WTC11 (cell line): Measurements from ENCODE around the gene SP9. TPM values are rescaled to one million over a fixed set of nuclear protein-coding genes. Genes with fewer than 3 reads are reported as not detected.

ENCODE experiments used
- ATAC-seq: fragments of 200-7000 bp; cut with Tn5 transposase; 2 replicates; pipeline ENCODE4 v1.10.0; 2021; ENCODE audit warnings: mild to moderate bottlenecking, moderate library complexity
- CTCF ChIA-PET: fragments of 300-600 bp; sonication (Branson Sonifier 250); formaldehyde crosslinking; loops from one replicate; lab custom pipeline; 2021; ENCODE audit warnings: antibody characterized with exemption; lab: Charles Lee
- POLR2A ChIA-PET: fragments of 350-600 bp; sonication (Branson Sonifier 250); formaldehyde crosslinking; loops from one replicate; lab custom pipeline; 2021; ENCODE audit warnings: antibody characterized with exemption; lab: Charles Lee
- DNase-seq: peaks from one replicate; pipeline ENCODE4 v3.0.0; 2021; ENCODE audit warnings: low spot score
- H3K27ac Mint-ChIP-seq: 2 replicates; pipeline ENCODE4 v1.8.0; 2021; ENCODE audit warnings: mixed read lengths
- H3K27me3 Mint-ChIP-seq: 2 replicates; pipeline ENCODE4 v1.8.0; 2021; ENCODE audit warnings: low read depth, mild to moderate bottlenecking, moderate library complexity, mixed read lengths
- H3K36me3 Mint-ChIP-seq: 2 replicates; pipeline ENCODE4 v1.8.0; 2021; ENCODE audit warnings: mixed read lengths
- H3K4me1 Mint-ChIP-seq: 2 replicates; pipeline ENCODE4 v1.8.0; 2022; ENCODE audit warnings: mixed read lengths
- H3K4me3 Mint-ChIP-seq: 2 replicates; pipeline ENCODE4 v1.8.0; 2021; ENCODE audit warnings: mild to moderate bottlenecking, moderate library complexity, mixed read lengths
- H3K9me3 Mint-ChIP-seq: 2 replicates; pipeline ENCODE4 v1.8.0; 2021; ENCODE audit warnings: mixed read lengths
- ARID4B ChIP-seq: sonication (generic); formaldehyde crosslinking; IDR thresholded peaks from 2 replicates; pipeline ENCODE4 v1.8.0; 2023; ENCODE audit warnings: missing genetic modification reagents, mild to moderate bottlenecking, borderline replicate concordance
- ATF1 ChIP-seq: sonication (generic); formaldehyde crosslinking; IDR thresholded peaks from 2 replicates; pipeline ENCODE4 v1.8.1; 2023; ENCODE audit warnings: mild to moderate bottlenecking, moderate library complexity, missing genetic modification reagents
- CBFB ChIP-seq: sonication (generic); formaldehyde crosslinking; IDR thresholded peaks from 2 replicates; pipeline ENCODE4 v1.8.1; 2022; ENCODE audit warnings: mild to moderate bottlenecking, low read depth, missing genetic modification reagents
- EMX1 ChIP-seq: fragments of 250-450 bp; sonication (Bioruptor Pico); IDR thresholded peaks from 2 replicates; pipeline ENCODE4 v1.8.0; 2021; ENCODE audit warnings: mild to moderate bottlenecking
- FOXJ3 ChIP-seq: sonication (generic); formaldehyde crosslinking; IDR thresholded peaks from 2 replicates; pipeline ENCODE4 v1.9.0; 2021; ENCODE audit warnings: missing genetic modification reagents, mild to moderate bottlenecking, borderline replicate concordance
- IRF1 ChIP-seq: sonication (generic); formaldehyde crosslinking; IDR thresholded peaks from 2 replicates; pipeline ENCODE4 v1.8.0; 2023; ENCODE audit warnings: missing genetic modification reagents
- MAX ChIP-seq: sonication (generic); formaldehyde crosslinking; IDR thresholded peaks from 2 replicates; pipeline ENCODE4 v1.8.0; 2022; ENCODE audit warnings: mild to moderate bottlenecking, missing genetic modification reagents
- NR3C1 ChIP-seq: sonication (generic); formaldehyde crosslinking; conservative IDR thresholded peaks from 2 replicates; pipeline ENCODE4 v1.8.1; 2023; ENCODE audit warnings: low read depth, mild to moderate bottlenecking, missing genetic modification reagents
- RORB ChIP-seq: fragments of 250-450 bp; sonication (Bioruptor Pico); IDR thresholded peaks from 2 replicates; pipeline ENCODE4 v1.9.0; 2021; ENCODE audit warnings: mild to moderate bottlenecking
- SP1 ChIP-seq: sonication (generic); formaldehyde crosslinking; conservative IDR thresholded peaks from 2 replicates; pipeline ENCODE4 v1.8.1; 2022; ENCODE audit warnings: missing genetic modification reagents
- ZNF232 ChIP-seq: sonication (generic); formaldehyde crosslinking; IDR thresholded peaks from 2 replicates; pipeline ENCODE4 v1.8.0; 2022; ENCODE audit warnings: mild to moderate bottlenecking, missing genetic modification reagents
- ZNF416 ChIP-seq: fragments of 250-450 bp; sonication (Bioruptor Pico); IDR thresholded peaks from 2 replicates; pipeline ENCODE4 v1.9.0; 2021; ENCODE audit warnings: mild to moderate bottlenecking, inconsistent platforms
- total RNA-seq: library from RNA; stranded (reverse); gene quantifications from 3 replicates; pipeline ENCODE4 v1.2.3, GENCODE V29; 2021
- TF ChIP-seq, protein P1 (sequence below): sonication (generic); formaldehyde crosslinking; IDR thresholded peaks from 2 replicates; pipeline ENCODE4 v1.8.0; 2022; ENCODE audit warnings: missing genetic modification reagents
- TF ChIP-seq, protein P2 (sequence below): sonication (generic); formaldehyde crosslinking; IDR thresholded peaks from 2 replicates; pipeline ENCODE4 v1.8.1; 2022; ENCODE audit warnings: low read depth, missing genetic modification reagents, borderline replicate concordance

SP9 gene
- total RNA-seq, 1 experiment from 2014 or later = not detected

GRCh38 chr2:174322746-174323145, 12.0 kb upstream of the SP9 start:
- no peak for ATAC-seq
- CTCF ChIA-PET = interaction anchor here (0.6 kb wide), 1 partner anchor 165 kb away, joined by 4 read pairs; no protein-coding TSS in a partner anchor
- H3K4me1 Mint-ChIP-seq = peaks cover 19% of the 10 kb centered on the region
- no peak overlapping the region for H3K4me3 Mint-ChIP-seq
- H3K27ac Mint-ChIP-seq = no peak overlapping the region
- no peak for TF ChIP-seq MAX (CRISPR knock-in tag)
- no peak for TF ChIP-seq ARID4B
- TF ChIP-seq, protein P1, sequence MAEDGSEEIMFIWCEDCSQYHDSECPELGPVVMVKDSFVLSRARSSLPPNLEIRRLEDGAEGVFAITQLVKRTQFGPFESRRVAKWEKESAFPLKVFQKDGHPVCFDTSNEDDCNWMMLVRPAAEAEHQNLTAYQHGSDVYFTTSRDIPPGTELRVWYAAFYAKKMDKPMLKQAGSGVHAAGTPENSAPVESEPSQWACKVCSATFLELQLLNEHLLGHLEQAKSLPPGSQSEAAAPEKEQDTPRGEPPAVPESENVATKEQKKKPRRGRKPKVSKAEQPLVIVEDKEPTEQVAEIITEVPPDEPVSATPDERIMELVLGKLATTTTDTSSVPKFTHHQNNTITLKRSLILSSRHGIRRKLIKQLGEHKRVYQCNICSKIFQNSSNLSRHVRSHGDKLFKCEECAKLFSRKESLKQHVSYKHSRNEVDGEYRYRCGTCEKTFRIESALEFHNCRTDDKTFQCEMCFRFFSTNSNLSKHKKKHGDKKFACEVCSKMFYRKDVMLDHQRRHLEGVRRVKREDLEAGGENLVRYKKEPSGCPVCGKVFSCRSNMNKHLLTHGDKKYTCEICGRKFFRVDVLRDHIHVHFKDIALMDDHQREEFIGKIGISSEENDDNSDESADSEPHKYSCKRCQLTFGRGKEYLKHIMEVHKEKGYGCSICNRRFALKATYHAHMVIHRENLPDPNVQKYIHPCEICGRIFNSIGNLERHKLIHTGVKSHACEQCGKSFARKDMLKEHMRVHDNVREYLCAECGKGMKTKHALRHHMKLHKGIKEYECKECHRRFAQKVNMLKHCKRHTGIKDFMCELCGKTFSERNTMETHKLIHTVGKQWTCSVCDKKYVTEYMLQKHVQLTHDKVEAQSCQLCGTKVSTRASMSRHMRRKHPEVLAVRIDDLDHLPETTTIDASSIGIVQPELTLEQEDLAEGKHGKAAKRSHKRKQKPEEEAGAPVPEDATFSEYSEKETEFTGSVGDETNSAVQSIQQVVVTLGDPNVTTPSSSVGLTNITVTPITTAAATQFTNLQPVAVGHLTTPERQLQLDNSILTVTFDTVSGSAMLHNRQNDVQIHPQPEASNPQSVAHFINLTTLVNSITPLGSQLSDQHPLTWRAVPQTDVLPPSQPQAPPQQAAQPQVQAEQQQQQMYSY (CRISPR knock-in tag) = no peak
- TF ChIP-seq EMX1 (CRISPR knock-in tag) = no peak
- TF ChIP-seq, protein P2, sequence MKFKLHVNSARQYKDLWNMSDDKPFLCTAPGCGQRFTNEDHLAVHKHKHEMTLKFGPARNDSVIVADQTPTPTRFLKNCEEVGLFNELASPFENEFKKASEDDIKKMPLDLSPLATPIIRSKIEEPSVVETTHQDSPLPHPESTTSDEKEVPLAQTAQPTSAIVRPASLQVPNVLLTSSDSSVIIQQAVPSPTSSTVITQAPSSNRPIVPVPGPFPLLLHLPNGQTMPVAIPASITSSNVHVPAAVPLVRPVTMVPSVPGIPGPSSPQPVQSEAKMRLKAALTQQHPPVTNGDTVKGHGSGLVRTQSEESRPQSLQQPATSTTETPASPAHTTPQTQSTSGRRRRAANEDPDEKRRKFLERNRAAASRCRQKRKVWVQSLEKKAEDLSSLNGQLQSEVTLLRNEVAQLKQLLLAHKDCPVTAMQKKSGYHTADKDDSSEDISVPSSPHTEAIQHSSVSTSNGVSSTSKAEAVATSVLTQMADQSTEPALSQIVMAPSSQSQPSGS = no peak
- no peak for TF ChIP-seq RORB (CRISPR knock-in tag)
- no peak for TF ChIP-seq FOXJ3 (CRISPR knock-in tag)
- no peak for TF ChIP-seq SP1 (CRISPR knock-in tag)
- TF ChIP-seq ZNF416 = no peak
- no peak for TF ChIP-seq CBFB
- POLR2A ChIA-PET = no interaction called here
- no peaks in the 10 kb centered on the region for H3K9me3 Mint-ChIP-seq
- no peak for DNase-seq
- peaks cover 55% of the 10 kb centered on the region for H3K27me3 Mint-ChIP-seq
- no peaks in the 10 kb centered on the region for H3K36me3 Mint-ChIP-seq

GRCh38 chr2:174324530-174324929, 10.2 kb upstream of the SP9 start:
- peaks cover 72% of the 10 kb centered on the region for H3K27me3 Mint-ChIP-seq
- ChIA-PET CTCF (interaction anchor here (1.5 to 5.5 kb wide), 3 partner anchors 16 to 178 kb away, joined by 4 to 56 read pairs (median 7); no protein-coding TSS in a partner anchor), POLR2A (interaction anchor here (1.1 kb wide), 1 partner anchor 16 kb away, joined by 3 read pairs; no protein-coding TSS in a partner anchor)
- H3K4me1 Mint-ChIP-seq = peaks cover 32% of the 10 kb centered on the region
- TF ChIP-seq IRF1 = no peak
- TF ChIP-seq NR3C1 (CRISPR knock-in tag) = no peak
- TF ChIP-seq ZNF232 (CRISPR knock-in tag) = no peak
- no peak for TF ChIP-seq ATF1
- no peak for ATAC-seq
- DNase-seq = no peak
- no peak overlapping the region for H3K4me3 Mint-ChIP-seq
- H3K9me3 Mint-ChIP-seq = no peaks in the 10 kb centered on the region
- no peak overlapping the region for H3K27ac Mint-ChIP-seq
- no peaks in the 10 kb centered on the region for H3K36me3 Mint-ChIP-seq
